PFSK-1 (cell line): ENCODE data around the gene FSTL4.

Experiments
- FOXP2 ChIP-seq: optimal IDR thresholded peaks from 2 replicates; pipeline ENCODE3; 2011; ENCODE audit warnings: borderline replicate concordance, control low read depth, inconsistent platforms; ENCODE audit not compliant: insufficient read depth; ENCODE audit errors: extremely low read length, extremely low read depth
- POLR2AphosphoS5 ChIP-seq: IDR thresholded peaks from 2 replicates; pipeline ENCODE4 v1.6.1; 2012; ENCODE audit warnings: low read depth, mild to moderate bottlenecking, control low read depth, low read length, moderate library complexity
- SIN3A ChIP-seq: IDR thresholded peaks from 2 replicates; pipeline ENCODE4 v1.6.1; 2012; ENCODE audit warnings: mild to moderate bottlenecking, low read length, moderate library complexity, borderline replicate concordance; ENCODE audit not compliant: insufficient read depth
- TAF1 ChIP-seq: IDR thresholded peaks from 2 replicates; pipeline ENCODE4 v1.6.1; 2012; ENCODE audit warnings: low read length, control low read depth, borderline replicate concordance; ENCODE audit not compliant: insufficient read depth
- TF ChIP-seq, protein P1 (sequence below), 2 experiments: IDR thresholded peaks; 2 replicates each; pipeline versions ENCODE4 v1.6.1 to v1.8.0; 2011 to 2012; ENCODE audit warnings: low read depth in 2 of 2, low read length in 2 of 2, control low read depth in 1 of 2, inconsistent platforms in 1 of 2, mild to moderate bottlenecking in 1 of 2, moderate library complexity in 1 of 2; ENCODE audit not compliant: insufficient read depth in 1 of 2

The FSTL4 gene

DNA sequence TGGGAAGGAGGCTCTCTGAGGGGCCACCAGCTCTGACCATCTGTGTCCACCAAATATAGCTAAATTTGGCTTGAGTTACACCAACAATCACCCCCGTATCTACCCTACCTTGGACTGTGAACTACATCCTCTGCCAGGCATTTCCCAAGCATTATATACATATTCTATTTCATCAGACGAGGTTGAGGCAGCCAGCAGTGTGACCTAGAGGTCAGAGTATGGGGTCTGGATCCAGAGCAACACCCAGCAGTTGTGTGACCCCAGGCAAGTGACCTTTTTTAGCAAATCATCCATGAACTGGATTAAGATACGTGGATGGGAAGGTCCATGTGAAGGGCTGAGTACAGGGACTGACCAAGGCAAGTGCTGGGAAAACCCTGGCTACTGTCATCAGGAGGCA lies 379.9 kb downstream of the FSTL4 start:
- TF ChIP-seq TAF1 (no peak), SIN3A (no peak), POLR2AphosphoS5 (no peak), FOXP2 (no peak)
- TF ChIP-seq, protein P1, sequence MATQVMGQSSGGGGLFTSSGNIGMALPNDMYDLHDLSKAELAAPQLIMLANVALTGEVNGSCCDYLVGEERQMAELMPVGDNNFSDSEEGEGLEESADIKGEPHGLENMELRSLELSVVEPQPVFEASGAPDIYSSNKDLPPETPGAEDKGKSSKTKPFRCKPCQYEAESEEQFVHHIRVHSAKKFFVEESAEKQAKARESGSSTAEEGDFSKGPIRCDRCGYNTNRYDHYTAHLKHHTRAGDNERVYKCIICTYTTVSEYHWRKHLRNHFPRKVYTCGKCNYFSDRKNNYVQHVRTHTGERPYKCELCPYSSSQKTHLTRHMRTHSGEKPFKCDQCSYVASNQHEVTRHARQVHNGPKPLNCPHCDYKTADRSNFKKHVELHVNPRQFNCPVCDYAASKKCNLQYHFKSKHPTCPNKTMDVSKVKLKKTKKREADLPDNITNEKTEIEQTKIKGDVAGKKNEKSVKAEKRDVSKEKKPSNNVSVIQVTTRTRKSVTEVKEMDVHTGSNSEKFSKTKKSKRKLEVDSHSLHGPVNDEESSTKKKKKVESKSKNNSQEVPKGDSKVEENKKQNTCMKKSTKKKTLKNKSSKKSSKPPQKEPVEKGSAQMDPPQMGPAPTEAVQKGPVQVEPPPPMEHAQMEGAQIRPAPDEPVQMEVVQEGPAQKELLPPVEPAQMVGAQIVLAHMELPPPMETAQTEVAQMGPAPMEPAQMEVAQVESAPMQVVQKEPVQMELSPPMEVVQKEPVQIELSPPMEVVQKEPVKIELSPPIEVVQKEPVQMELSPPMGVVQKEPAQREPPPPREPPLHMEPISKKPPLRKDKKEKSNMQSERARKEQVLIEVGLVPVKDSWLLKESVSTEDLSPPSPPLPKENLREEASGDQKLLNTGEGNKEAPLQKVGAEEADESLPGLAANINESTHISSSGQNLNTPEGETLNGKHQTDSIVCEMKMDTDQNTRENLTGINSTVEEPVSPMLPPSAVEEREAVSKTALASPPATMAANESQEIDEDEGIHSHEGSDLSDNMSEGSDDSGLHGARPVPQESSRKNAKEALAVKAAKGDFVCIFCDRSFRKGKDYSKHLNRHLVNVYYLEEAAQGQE (IDR thresholded peaks at IDR 0.05; ENCODE audit: insufficient read depth in 1 of 2, low read depth in 2 of 2, low read length in 2 of 2): no peak

DNA sequence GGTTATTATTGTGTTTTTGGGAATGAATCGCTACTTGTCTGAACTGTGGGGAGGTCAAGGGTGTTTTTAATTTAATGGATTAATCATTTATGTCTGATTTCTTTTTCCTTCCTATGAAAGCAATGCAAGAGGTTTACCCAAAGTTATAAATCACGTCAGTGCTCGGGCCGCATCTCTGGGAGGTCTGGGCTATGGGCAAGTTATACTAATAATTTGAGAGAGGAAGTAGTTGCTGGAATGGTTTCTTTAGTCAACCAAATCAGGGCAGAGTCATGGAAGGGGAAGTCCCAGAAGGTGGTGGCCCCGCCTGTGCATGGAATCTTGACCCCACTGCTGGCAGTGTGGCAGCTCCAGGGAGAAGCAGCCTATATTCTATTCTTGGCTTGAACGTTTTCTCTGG lies 380.3 kb downstream of the FSTL4 start:
- TF ChIP-seq SIN3A: no peak
- no peak for TF ChIP-seq TAF1
- TF ChIP-seq FOXP2: no peak
- no peak for TF ChIP-seq POLR2AphosphoS5
- TF ChIP-seq, protein P1 (IDR thresholded peaks at IDR 0.05; ENCODE audit: insufficient read depth in 1 of 2, low read depth in 2 of 2, low read length in 2 of 2): no peak

DNA sequence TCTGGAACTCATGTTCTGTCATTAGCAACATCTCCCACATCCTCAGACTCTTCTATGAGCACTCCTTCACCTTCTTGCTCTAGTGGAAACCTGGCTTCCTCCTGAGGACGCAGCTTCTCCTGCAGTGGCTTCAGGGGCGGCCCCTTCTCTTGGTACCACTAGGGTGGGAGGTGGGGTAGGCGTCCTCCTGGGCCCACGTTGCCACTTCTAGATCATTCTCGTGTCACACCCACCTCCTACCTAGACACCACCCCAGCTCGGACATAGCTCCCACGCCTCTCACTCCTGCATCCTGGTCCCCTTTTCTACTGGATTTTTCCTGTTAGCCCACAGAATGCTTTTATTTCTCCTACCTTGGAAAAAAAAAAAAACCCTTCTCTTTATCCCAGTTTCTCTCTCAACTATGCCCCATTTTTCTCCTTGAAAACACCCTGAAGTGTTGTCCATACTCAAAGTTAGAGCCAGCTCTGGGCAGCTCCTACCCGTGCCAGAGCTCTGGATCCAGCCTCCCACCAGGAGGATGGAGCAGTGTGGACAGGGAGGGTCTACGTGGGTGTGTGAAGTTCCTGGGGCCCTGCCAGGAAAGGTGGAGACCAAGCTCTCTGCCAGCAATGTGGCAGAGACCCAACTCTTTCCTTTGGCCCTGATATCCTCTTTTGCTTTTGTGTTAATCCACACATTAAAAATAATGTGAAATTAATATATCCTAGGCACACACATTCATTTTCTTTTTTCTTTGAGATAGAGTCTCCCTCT lies 381.3 kb downstream of the FSTL4 start:
- no peak for TF ChIP-seq TAF1
- TF ChIP-seq POLR2AphosphoS5: no peak
- TF ChIP-seq SIN3A: no peak
- TF ChIP-seq, protein P1 (IDR thresholded peaks at IDR 0.05; ENCODE audit: insufficient read depth in 1 of 2, low read depth in 2 of 2, low read length in 2 of 2): no peak
- TF ChIP-seq FOXP2: no peak

DNA sequence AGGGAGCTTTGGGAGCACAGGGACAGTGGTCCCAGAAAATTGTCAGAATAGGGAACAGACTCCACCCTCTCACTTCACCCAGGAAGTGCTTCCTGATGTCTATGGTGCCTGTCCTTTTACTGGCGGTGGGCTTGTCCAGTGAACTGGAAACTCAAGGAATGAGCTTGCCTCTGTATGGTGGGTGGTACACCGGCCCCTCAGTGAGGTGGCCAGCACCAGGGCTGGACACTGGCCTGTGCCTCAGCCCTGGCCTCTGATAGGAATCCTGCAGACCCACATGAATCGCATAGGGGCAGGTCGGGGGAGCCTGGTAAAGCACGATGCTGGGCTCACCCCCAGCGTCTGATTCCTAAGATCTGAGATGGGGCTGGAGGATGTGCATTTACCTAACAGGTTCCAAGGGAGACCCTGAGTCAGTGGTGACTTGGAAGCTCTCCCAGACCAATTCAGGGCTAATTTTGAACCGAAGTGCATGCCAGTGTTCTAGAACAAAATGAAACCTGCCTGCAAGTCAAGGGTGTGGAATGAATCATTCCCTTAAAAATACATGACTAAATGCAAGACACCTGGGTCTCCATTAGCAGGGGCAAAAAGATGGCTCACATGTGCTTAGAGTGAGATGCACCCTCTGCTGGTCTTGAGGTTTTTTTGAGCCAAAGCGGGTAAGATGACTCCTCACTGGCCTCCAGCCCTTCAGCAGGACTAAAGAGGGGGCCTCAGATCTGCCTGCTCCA lies 382.2 kb downstream of the FSTL4 start:
- TF ChIP-seq FOXP2 (no peak), SIN3A (no peak), TAF1 (no peak), POLR2AphosphoS5 (no peak)
- TF ChIP-seq, protein P1 (IDR thresholded peaks at IDR 0.05; ENCODE audit: insufficient read depth in 1 of 2, low read depth in 2 of 2, low read length in 2 of 2): no peak
